KG1 (cell line): Measurements from ENCODE around the gene FPR1.

Source experiments
- DNase-seq: peaks from one replicate; lab custom pipeline; 2025; lab: John Stamatoyannopoulos, UW

The FPR1 gene

DNA sequence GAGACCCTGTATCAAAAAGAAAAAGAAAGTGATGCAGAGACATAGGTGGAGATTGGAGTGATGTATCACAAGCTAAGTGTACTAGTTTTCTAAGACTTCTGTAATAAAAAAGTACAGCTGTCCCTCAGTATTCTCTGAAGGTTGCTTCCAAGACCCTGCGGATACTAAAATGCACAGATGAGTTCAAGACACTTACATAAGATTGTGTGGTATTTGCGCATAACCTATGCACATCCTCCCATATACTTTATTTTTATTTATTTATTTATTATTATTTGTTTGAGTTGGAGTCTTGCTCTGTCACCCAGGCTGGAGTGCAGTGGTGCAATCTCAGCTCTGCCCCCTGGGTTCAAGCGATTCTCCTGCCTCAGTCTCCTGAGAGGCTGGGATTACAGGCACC lies 14.3 kb downstream of the FPR1 start:
- no peak for DNase-seq

DNA sequence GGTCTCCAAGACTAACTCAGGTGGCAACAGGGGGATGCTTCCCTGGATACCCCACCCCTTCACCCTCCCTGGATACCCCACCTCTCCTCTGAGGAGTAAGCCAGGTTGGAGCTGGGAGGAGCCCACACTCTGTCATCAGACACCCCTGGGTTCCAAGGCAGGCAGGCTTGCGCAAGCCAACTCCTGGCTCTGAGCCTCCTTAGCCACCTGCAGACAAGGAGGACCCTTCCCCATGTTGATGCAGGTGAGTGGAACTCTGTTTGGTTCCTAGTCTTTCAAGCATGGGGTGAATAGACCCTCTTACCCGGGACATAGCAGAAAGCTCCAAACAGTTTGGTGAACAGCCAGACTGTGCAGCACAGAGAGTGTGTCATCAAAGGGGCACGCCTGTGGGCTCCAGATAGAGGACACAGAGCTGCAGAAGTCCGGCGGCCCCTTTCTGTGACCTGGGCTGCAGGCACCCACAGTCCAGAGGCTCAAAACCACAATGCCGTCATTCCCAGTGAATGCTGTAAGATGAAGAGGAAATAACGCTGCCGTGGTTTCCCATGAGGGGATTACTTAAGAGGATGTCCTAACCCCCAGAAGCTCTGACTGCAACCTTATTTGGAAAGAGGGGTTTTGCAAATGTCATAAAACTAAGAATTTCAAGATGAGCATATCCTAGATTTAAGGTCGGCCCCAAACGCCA lies 15.8 kb downstream of the FPR1 start:
- no peak for DNase-seq

DNA sequence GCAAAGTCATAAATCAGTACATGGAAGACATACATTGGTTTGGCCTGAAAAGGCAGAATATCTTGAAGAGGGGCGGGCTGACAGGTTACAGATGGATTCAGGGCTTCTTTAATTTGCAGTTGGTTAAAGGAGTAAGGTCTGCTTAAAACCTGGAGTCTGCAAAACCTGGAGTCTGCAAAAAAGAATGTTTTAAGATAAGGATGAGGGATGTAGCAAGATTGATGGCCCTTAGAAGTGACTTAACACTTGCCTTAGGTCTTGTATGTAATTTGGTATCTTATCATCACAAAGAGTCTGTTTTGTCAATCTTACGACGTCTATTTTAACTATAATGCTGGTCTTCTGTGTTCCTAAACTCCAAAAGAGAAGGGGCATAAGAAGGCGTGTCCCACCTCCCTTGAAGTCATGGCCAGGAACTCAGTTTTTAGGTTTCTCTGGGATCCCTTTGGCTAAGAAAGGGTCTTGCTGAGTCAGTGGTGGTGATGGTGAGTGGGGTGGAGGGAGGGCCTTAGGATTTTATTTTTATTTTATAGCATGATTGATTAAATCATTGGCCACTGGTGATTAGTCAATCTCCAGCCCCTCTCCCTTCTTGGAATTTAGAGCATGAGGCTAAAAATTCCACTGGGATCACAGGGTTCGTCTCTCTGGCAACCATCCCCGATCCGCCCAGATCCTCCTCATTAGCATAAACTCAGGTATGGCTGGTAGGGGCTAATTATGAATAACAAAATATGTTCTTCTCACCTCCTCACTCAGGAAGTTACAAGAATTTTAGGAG lies 17.7 kb downstream of the FPR1 start:
- DNase-seq = no peak

DNA sequence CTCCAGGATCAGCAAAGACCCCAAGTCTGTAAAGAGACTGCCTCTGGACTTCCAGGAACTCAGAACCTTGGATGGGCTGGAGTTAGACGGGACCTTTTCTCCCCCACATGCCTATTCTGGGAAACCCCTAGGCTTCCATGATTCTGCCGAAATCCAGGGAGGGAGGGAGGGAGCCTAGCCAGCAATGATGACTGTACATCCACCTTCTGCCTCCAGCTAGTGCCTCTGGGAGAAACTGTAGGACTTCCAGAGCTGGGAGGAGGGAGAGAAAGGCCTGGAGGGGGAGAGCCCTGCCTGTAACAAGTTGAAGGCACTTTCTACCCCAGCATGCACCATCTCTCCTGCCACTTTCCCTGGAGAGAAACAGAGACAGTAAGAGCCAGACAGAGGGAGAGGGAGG lies 21.9 kb downstream of the FPR1 start:
- no peak for DNase-seq

- DNase-seq = no peak
These were observed 24.3 kb downstream of the FPR1 start for GRCh38 chr19:51727349-51727880.

DNA sequence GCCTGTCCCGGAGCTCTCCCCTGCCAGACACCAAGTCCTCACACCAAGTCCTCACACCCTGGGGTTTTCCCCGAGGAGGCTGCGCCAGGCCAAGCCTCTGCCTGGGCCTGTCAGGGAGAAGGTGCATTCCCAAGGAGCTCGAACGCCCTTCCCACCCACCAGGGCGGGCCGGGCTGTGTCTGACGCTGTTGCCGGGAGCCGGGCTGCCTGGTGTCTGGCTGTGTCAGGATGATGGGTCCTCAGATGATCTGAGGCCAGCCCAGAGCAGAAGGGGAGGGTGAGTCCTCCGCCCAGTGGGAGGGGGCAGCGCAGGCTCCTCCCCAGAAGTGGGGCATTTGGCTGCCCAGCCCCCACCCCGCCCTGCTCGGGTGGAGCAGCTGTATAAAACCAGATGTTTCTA lies 25.6 kb downstream of the FPR1 start:
- DNase-seq = no peak

- DNase-seq = no peak
These were observed 27.1 kb downstream of the FPR1 start for GRCh38 chr19:51724543-51724942.

GRCh38 chr19:51722492-51722891 lies 29.2 kb downstream of the FPR1 start:
- DNase-seq = no peak

DNA sequence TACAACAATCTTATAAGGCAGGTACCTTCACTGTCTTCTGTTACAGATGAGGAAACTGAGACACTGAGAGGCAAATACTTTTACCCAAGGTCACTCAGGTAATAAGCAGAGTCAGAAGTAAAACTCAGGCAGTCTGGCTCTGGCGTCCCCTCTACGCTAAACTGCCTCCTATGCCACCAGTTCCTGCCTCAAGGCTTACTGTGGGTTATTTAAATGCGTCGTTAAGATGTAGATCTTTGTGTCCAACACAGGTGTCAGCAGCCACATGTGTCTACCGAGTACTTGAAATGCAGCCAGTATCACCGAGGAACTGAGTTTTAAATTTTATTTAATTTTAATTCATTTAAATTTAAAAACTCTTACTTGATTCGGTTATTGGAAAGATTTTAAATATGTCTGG lies 29.8 kb downstream of the FPR1 start:
- no peak for DNase-seq

DNA sequence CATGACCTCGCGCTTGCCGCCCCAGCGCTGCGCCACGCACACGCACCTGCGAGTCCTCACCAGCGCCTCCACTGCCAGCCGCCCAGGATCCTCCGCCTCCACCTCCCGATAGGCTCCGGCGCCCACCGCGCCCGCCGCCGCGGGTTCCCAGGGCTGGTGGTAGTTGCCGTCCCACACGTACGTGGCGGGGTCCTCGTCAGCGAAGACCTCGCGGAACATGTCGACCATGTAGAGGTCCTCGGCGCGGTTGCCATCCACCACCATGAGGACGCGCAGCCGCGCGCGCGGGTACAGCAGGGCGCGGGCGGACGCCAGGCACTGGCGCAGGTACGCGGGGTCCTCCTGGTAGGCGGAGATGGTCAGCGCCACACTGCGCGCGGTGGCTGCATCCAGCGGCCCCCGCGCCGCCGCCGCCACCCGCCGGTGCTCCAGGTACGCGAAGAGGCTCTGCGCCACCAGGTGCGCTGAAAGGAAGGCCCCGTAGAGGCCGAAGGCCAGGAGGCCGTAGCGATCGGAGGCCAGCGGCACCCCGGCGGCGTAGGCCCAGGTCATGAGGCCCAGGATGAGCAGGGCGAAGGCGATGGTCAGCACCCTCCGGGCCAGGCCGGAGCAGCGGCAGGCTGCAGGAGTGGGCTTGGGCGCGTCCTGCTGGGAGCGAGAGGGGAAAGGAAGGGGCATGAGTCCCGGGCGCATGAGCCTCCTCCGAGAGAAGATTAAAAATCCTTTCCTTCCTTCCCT lies 32.3 kb downstream of the FPR1 start:
- no peak for DNase-seq

DNA sequence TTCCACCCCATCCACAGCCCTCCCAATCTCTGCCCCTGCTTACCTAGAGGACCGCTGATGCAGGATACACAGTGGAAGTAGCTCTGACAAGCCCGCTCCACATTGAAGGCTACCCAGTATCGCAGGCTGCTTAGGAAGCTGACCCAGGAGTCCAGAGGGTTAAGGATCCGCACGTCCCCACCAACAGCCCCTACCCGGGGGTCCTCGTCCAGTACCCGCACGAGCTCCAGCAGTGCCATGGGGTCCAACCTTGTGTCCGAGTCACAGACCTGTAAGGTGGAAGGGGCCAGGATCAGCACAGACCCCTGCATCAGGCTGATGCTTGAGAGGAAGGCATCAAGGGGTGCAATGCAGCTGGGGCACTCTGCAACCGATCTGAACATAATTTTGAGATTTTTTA lies 34.8 kb downstream of the FPR1 start:
- no peak for DNase-seq

DNA sequence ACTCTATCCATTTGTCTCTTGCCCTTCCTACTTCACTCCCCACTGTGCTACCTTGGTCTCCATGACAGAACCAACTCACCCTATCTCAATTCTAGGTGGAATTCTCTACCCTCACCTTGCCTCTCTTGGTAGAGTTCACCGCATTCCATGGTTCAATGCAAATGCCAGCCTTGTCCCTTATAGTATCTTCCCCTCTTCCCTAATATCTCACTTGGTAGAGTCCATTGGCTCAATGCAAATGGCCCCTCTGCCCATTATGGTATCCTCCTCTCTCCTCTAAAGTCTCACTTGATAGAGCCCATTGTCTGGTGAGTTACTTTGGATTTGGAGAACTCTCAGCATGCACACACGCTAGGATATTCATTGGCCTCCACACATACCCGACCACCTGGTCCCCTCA lies 35.8 kb downstream of the FPR1 start:
- no peak for DNase-seq

- no peak for DNase-seq
These were observed 36.8 kb downstream of the FPR1 start for GRCh38 chr19:51714848-51715247.

DNA sequence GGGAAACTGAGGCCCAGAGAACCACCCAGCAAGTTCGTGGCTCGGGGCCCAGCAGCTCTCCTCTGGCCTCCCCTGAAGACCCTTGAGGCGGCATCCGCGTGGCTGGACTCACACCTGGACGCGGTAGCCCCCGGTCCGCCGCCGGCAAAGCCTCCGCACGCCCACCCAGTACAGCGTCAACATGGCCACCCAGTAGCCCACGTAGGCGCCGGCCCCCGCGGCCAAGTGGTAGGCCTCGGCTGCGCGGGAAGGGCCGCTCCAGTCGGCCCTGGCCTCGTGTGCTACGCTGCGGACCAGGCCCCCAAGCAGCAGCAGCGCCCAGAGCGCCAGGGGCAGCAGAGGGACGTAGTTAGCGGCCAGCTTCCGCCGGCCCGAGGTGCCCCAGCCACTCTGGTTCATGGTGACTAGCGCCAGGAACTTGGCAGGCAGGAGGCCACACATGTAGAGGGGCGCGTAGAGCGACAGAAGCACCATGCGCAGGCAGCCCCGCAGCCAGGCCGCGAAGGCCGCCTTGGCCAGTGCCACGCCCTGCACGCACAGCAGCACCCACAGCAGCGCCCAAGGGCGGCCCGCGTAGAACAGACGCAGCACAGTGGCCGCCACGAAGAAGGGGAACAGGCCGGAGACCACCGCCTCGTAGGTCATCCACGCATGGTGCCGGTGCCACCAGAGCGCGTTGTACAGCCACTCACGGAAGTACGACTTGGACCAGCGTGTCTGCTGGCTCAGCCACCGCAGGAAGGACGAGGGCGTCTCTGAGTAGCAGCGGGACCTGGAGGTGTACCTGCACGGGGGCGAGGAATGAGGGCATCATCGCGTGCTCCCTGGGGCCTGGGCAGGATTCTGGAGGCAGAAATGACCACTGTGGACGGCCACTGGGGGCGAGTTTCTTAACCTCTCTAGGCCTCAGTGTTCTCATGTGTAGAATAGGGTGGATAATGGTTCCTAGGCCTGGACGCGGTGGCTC lies 38.1 kb downstream of the FPR1 start:
- DNase-seq = no peak

DNA sequence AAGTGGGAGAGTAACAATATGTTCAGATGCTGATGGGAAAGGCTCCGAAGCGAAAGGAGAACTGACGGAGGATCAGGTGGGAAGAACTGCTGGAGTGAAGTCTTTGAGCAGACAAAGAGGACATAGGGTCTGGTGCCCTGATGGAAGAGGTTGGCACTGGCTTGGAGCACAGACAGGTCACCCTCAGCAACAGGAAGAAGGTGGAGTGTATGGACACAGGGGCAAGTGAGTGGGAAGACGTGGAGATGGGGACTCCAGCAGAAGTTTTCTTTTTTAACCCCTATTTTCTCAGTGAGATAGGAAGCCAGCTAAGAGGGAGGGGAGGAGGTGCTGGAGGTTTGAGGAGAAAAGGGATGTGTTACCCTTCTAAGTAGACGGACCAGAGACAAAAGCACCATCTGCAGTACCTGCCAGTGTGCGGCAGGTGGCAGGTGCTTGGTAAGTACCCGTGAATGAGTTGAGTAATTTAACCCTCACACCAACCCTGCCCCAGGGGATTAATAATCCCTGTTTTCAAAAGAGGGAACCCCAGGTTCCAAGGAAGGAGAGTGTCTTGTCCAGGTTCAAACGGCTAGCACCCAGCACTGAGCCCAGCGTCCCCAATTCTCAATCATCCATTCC lies 39.1 kb downstream of the FPR1 start:
- DNase-seq = no peak

- DNase-seq = no peak
These were observed 40.0 kb downstream of the FPR1 start for GRCh38 chr19:51711702-51712101.

- no peak for DNase-seq
These were observed 41.5 kb downstream of the FPR1 start for GRCh38 chr19:51710163-51710562.

DNA sequence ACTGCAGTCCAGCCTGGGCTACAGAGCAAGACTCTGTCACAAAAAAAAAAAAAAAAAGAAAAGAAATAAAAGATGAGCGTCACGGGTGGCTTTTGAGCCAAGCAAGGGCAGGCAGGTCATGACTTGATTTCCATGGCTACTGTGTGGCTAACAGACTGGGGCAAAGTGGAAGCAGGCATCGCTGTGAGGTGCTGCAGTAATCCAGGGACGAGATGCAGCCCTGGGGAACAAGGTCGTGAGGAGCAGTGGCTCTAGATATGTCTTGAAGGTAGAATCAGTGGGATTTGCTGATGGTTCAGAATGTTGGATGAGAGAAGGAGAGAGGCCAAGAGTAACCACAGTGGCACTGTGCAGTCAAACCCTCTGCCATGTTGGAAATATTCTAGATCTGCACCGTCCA lies 42.1 kb downstream of the FPR1 start:
- no peak for DNase-seq

DNA sequence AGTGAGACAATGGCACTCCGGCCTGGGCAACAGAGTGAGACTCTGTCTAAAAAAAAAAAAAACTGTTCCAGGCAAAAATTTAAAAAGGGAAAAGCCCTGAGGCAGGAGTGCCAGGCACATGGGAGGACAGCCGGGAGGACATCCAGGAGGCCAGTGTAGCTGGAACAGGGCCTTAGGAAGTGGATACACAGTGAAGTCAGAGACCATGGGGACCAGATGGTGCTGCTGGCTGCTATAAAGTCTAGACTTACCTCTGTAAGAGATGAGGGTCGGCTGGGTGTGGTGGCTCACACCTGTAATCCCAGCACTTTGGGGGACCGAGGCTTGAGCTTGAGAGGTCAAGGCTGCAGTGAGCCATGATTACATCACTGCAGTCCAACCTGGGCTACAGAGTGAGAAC lies 42.9 kb downstream of the FPR1 start:
- no peak for DNase-seq

GRCh38 chr19:51706885-51707284 lies 44.8 kb downstream of the FPR1 start:
- DNase-seq = no peak

DNA sequence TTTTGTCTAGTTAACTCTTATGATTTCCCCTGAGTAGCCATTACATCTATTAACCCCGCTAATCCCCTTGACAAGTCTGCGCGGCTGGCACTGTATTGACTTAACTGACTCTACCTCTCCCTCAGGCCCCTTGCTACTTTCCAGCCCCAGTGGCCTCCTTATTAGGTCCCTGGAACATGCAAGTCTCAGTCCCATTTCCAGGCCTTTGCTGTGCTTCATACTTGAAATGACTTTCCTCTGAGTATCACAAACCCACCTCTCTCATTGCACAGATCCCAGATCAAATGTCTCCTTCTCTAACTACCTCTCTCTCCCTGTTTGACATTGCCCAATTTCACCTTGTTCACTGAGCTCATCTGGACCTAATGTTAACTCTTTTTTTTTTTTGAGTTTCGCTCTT lies 45.4 kb downstream of the FPR1 start:
- DNase-seq = no peak
